HK-2 (cell line): Measurements from ENCODE around the gene FOXK2.

Source experiments
- DNase-seq: peaks from one replicate; pipeline ENCODE4 v3.0.0-alpha.2; 2018; ENCODE audit not compliant: unreplicated experiment

The FOXK2 gene

DNA sequence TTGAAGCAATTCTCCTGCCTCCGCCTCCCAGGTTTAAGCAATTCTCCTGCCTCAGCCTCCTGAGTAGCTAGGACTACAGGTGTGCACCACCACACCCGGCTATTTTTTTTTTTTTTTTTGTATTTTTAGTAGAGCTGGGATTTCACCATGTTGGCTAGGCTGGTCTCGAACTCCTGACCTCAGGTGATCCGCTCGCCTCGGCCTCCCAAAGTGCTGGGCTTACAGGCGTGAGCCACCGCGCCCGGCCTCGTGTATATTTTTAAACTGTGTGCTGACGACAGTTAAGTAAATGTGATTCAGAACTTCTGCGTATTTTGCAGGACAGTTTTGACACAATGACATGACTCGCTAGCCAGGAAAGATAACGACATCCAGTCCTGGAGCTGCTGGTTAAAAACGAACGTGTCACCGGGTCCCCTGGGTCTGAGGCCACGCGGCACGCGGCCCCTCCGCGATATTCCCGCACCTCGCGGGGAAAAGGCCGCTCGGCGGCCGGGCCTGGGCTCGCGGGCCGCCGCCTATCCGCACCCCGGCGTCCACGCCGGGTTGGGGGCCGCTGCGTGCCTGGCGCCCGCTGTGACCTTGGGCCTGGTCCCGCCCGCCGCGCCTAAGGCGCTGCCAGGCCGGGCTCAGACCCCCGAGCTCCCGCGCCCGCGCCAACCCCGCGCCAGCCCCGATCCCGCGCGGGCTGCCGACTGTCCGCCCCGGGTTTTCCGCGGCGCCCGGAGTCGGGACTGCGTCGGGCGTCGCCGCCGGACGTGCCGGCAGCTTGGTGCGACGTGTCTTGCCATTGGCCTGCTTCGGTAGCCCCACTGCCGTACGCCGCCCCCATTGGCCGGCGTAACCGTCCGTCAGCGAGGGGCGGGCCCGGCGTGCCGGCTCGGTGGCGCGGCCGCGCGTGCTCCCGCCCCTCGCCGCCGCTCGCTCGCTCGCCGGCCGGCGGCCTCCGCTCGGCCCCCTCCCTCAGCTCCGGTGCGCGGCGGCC, at the start of gene FOXK2:
TSS of gene FOXK2 (plus strand) at position 907 of the 985 bp plus-strand sequence. CDS start 157 bp downstream, outside the sequence.
- DNase-seq: peak; percentile 92

- DNase-seq: no peak
Measured at GRCh38 chr17:82470065-82470464, 49.5 kb upstream of the FOXK2 start.

- no peak for DNase-seq
Measured at GRCh38 chr17:82474223-82475010, 45.1 kb upstream of the FOXK2 start.

DNA sequence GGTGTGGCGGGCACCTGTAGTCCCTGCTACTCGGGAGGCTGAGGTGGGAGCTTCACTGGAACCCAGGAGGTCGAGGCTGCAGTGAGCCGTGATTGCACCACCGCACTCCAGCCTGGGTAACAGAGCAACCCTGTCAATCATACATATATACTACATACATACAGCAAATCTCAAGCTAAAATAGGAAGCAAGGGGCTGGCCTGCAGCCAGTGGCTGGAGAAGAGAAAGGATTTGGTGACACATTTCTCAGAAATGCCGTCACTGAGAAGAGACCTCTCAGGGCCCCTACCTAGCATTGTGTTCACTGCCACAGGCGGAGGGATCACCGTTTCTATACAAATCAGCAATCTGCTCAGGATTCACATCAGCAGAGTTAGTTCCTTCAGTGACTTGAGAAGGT, 44.1 kb upstream of the FOXK2 start:
- DNase-seq: no peak

DNA sequence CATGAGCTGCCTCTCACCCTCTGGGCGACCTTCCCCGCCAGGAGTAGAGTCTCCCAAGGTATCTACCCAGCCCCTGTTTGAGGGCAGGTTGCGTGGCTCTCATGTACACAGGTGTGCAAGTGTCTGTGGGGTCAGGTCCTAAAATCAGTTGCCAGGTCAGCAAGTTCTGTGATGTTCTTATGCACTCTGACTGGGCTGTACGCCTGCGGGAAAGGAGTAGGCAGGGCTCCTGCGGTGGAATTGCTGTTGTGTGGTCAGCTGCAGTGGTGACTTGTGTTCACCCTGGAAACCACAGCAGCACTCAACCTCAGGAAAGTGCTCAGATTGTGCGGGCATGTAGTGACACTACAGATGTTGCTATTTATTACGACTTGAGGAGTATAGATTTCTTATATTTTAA, 41.6 kb upstream of the FOXK2 start:
- DNase-seq: no peak

DNA sequence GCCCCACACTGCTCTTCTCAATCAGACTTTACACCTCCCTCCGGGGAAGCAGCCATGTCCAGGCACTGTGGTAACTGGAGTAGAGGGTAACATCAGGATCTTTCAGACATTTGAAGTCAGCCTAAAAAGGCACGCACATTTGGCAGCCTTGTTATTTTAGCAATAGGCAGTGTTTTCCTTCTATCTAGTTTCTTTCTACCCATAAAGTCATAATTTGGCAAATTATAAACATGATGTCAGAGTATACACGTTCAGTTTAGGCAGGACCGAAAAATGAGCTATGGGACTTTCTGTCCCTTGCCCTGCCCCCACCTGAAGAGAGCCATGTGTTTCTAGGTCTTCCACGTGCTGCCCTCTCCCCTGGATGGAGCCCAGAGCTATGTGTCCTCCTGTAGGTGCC, 39.9 kb upstream of the FOXK2 start:
- no peak for DNase-seq

DNA sequence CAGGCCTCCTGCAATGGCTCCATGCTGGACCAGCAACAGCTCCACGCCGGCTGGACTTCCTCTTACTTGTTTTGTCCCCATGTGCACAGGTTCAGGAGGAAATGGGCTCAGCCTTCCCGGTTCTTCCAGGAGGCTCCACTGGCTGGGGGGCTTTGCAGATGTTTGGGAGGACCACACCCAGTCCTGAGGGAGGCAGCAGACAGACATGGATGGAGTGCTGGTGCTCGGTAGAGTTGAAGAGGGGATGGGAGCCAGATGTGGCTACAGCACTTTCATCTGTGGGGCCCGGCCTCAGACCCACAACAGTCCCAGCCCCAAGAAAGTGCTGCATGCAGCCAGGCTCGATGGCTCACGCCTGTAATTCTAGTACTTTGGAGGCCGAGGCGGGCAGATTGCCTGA, 39.2 kb upstream of the FOXK2 start:
- no peak for DNase-seq

DNA sequence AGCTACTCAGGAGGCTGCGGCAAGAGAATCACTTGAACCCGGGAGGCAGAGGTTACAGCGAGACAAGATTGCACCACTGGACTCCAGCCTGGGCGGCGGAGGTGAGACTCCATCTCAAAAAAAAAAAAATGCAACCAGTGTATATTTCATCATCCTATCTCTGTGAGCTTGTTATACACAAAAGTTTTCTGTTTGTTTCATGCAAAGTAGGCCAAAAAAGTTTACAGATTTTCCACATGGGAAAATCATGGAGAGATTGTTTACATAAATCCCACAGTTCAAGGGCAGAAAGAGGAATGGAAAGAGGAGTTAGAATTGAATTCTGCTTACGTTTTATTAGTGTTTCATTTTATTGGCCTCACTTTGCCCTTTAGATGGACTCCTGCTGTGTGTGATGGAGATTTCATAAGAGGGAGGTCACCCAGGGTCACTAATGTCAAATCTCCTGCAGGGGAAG, 36.3 kb upstream of the FOXK2 start:
- DNase-seq: no peak

GRCh38 chr17:82483836-82484235, 35.7 kb upstream of the FOXK2 start:
- DNase-seq: no peak

- no peak for DNase-seq
Measured at GRCh38 chr17:82486231-82487094, 33.1 kb upstream of the FOXK2 start.

DNA sequence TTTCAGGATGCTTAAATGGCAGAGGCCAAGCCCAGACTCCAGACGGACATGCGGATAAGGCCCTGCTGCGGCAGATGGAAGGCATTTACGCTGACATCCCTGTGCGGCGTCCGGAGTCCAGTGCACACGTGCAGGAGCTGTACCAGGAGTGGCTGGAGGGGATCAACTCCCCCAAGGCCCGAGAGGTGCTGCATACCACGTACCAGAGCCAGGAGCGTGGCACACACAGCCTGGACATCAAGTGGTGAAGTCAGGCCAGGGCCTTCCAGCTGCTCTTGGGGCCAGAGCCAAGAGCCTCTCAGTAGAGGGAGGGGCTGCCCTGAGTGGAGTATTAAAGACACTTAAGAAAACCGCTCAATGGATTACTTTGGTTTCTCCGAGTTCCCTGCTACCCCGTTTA, 31.6 kb upstream of the FOXK2 start:
- DNase-seq: no peak

DNA sequence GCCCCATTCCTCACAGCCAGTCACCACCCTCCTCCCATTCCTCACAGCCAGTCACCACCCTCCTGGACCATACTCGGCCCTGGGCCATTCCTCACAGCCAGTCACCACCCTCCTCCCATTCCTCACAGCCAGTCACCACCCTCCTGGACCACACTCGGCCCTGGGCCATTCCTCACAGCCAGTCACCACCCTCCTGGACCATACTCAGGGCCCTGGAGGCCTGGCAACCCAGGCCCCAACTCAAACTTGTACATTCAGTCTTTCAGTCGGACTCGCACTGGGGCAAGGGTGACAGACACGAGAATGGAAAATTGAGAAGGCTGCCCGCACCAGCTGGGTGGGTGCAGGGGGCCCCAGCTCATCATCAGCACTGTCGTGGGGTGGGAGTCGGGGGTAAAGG, 30.4 kb upstream of the FOXK2 start:
- DNase-seq: peak; percentile 24

DNA sequence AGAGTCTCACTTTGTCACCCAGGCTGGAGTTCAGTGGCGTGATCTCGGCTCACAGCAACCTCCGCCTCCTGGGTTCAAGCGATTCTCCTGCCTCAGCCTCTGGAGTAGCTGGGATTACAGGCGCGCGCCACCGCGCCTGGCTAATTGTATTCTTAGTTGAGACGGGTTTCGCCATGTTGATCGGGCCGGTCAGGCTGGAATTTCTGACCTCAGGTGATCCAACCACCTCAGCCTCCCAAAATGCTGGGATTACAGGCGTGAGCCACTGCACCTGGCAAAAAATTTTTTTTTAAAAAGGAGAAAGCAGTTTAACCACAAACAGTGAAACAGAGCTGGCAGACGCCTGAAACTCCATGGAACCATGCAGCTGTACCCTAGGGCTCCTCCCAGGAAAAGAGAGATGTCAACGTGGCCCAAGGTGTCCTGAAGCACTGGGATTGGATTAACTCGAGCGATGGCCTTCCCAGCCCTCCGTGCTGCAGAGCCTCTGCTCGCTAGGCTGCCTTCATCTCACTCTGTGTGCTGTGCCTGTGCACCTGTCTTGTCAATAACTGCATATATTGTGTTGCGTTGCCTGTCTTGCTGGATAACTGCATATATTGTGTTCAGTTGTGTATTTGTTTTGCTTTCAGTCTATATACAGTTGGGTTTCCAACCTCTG, 29.6 kb upstream of the FOXK2 start:
- no peak for DNase-seq

DNA sequence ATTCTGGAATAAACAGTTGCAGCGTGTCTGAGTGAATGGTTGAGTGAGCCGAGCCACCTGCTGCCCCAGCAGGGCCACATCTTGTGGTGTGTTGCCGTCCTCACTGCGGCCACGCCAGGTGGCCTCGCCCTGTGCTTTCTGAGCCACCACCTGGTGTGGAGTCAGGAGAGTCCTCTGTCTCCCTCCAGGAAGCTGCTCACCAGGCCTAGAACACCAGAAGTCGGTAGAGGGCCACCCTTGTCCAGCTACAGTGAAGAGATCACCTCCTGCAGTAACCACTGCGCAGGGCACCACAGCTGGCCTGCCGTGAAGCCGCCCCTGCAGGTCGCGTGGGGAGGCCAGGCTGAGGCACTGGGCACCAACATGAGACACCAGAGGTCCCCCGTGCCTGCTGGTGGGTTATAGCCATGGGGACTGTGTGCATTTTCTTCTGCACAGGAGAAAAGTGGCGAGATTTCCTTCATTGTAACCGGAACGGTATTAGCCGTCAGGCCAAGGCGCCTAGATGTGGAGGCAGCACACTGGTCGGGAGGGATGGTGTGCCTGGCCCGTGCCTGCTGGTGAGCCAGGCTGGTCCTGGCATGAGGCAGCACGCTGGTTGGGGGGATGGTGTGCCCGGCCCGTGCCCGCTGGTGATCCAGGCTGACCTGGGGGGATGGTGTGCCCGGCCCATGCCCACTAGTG, 28.9 kb upstream of the FOXK2 start:
- DNase-seq: no peak

DNA sequence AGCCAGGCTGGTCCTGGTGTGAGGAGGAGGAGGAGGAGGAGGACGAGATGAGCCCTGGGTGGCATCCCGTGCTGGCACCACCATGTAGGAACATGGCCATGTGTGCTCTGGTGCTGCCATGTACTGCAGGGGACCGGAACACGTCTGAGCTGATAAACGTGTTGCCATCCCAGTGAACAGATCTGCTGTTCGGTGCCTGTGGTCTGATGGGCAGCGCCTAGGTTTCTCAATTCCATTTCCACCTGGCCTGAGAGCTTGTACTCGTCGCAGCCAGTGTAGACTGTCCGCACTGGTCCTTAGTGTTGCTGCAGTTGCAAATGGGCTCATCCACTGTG, 28.4 kb upstream of the FOXK2 start:
- DNase-seq: no peak

DNA sequence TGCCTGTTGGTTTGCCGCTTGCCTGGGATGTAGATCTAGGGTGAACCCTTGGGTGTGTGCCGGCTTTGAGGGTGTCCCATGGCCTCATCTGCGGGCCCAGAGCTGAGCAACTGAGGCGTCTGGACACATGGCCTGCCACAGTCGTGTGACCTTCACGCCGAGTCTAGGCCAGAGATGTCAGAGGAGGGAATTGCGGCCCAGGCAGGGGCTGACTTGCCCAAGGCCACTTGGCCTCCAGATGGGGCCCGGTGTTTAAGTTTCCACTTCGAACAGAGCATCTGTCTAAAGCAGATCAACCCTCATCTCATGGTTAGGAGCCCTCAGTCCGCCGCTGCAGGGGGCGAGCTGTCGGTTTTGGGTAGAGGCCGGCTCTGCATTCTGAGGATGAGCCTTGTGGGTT, 28.0 kb upstream of the FOXK2 start:
- DNase-seq: no peak

DNA sequence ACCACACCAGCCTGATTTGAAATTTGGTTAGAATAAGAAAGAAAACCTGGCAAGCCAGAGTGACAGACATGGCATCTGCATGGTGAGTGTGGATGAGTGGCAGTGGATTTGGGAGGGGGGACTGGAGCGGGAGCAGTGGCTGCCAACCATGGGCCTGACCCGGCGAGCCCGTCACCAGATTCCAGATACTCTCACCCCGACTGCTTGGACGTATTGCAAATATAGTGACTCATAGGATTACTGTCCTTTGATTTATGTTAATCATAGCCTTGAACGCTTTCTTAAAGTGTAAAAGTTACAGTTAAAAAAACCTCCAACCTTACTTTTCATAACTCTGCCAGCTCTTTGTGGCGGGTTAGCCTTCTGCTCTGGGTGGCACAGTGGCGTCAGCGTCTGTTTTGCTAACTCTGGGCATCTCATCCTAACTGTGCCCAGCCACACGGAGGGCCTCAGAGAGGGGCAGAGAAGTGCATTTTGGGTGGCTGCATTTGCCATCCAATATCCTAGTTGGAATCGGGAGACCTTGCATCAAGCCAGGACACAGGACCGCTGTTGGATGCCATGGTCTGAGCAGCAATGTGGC, 26.8 kb upstream of the FOXK2 start:
- no peak for DNase-seq

DNA sequence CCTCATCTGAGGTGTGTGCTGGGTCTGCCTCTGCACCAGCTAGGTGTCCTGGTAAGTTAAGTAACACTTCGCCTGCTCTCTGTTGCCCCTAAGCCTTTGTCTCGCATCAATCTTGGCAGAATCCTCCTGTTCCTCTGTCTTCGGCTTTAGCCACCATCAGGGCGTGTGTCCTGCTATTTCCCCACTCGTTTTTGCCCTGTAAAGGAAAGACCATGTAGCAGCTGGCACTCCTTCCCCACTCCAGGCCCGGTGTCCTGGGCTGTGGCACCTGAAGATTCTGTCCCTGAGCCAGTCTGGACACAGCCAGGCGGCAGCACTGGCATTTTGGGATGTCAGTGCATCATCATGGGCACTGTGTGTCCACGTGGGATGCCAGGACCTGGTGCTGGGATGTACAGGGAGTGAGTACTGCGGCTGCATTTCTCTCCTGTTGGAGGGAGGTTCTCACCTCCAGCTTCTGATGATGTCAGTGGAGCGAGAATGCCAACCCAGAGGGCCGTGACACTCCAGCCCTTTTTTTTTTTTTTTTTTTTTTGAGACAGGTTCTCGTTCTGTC, 26.2 kb upstream of the FOXK2 start:
- no peak for DNase-seq

GRCh38 chr17:82494236-82495055, 25.1 kb upstream of the FOXK2 start:
- peak; percentile 95 for DNase-seq
